ENCODE data around the gene TMC8. TPM values are rescaled to one million over a fixed set of nuclear protein-coding genes. Genes with fewer than 3 reads are reported as not detected.

TMC8 gene
- total and polyA plus RNA-seq, 2 experiments from 2014 or later, result 1.2 to 1.3 TPM

DNA sequence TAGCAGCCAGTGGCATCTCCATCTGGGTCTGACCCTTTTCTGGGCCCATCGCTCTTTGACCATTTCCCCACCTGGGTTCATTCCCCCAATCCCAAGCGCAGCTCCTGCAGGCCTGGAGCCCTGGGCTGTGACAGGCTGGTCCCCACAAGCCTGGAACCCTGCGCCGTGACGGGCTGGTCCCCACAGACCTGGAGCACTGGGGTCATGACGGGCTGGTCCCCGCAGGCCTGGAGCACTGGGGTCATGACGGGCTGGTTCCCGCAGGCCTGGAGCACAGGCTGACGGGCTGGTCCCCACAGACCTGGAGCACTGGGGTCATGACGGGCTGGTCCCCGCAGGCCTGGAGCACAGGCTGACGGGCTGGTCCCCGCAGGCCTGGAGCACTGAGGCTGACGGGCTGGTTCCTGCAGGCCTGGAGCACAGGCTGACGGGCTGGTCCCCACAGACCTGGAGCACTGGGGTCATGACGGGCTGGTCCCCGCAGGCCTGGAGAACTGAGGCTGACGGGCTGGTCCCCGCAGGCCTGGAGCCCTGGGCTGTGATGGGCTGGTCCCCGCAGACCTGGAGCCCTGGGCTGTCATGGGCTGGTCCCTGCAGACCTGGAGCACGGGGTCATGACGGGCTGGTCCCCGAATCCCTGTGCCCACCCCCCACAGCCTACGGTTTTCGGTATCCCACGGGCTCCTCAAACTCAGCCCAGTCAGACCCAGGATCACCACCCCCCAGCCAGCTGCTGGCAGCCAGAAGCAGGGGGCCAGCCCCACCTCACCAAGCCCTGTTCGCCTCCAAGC is 18.6 kb upstream of the TMC8 start (continued):
- no peak for TF ChIP-seq STAT1 (IDR thresholded peaks at IDR 0.05; ENCODE audit: unreplicated experiment)
- TF ChIP-seq EZH2phosphoT487 (IDR thresholded peaks at IDR 0.05; ENCODE audit: unreplicated experiment), result no peak
- no peak for TF ChIP-seq EZH2 (IDR thresholded peaks at IDR 0.05; ENCODE audit: low read depth, unreplicated experiment)
- TF ChIP-seq, protein P1, sequence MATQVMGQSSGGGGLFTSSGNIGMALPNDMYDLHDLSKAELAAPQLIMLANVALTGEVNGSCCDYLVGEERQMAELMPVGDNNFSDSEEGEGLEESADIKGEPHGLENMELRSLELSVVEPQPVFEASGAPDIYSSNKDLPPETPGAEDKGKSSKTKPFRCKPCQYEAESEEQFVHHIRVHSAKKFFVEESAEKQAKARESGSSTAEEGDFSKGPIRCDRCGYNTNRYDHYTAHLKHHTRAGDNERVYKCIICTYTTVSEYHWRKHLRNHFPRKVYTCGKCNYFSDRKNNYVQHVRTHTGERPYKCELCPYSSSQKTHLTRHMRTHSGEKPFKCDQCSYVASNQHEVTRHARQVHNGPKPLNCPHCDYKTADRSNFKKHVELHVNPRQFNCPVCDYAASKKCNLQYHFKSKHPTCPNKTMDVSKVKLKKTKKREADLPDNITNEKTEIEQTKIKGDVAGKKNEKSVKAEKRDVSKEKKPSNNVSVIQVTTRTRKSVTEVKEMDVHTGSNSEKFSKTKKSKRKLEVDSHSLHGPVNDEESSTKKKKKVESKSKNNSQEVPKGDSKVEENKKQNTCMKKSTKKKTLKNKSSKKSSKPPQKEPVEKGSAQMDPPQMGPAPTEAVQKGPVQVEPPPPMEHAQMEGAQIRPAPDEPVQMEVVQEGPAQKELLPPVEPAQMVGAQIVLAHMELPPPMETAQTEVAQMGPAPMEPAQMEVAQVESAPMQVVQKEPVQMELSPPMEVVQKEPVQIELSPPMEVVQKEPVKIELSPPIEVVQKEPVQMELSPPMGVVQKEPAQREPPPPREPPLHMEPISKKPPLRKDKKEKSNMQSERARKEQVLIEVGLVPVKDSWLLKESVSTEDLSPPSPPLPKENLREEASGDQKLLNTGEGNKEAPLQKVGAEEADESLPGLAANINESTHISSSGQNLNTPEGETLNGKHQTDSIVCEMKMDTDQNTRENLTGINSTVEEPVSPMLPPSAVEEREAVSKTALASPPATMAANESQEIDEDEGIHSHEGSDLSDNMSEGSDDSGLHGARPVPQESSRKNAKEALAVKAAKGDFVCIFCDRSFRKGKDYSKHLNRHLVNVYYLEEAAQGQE (IDR thresholded peaks at IDR 0.05; ENCODE audit: unreplicated experiment), result no peak

DNA sequence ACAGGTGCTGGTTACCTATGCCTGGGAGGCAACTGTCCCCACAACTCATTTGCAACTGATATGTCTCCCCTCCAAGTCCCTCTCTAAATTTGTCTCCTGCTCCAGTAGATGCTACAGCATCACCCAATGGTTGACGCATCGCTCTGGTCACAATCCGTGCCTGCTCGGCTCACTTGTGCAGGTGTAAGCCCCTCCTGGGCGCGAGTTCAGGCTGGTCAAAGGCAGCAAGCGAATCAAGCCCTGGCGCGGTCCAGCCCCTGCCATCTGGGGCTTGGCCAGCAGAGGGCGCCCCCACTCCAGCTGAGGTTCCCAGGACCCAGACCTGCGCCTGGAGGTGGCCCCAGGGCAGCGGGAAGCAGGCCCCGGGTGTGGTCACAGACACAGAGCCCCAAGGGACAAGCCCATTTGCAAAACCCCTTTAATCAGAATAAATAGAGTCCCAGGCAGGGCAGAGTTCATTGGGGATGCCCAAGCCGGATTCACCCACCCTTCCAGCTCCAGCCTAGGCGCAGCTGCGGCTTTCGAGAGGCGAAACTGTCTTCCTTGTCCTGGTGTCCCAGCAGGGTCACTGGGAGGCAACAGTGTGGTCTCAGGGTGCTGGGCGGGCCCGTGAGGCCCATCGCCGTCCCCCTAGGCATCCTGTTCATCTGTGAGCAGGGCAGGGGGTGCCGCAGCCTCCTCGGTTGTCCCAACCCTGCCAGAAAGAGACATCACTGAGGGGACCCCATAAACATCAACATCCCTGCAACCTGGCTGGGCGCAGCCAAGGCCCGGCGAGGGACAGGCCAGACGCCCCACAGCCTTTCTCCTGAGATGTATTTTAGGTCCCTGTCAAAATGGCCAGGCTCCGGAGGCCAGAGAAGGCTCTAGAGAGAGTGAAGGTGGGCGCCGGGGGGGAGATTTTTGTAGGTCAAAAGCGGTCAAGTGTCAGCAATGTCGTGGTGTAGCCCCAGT is 17.8 kb upstream of the TMC8 start:
- TF ChIP-seq EZH2phosphoT487 (IDR thresholded peaks at IDR 0.05; ENCODE audit: unreplicated experiment) (no peak), ZNF114 (CRISPR knock-in tag; IDR thresholded peaks at IDR 0.05) (no peak)
- TF ChIP-seq, protein P2, sequence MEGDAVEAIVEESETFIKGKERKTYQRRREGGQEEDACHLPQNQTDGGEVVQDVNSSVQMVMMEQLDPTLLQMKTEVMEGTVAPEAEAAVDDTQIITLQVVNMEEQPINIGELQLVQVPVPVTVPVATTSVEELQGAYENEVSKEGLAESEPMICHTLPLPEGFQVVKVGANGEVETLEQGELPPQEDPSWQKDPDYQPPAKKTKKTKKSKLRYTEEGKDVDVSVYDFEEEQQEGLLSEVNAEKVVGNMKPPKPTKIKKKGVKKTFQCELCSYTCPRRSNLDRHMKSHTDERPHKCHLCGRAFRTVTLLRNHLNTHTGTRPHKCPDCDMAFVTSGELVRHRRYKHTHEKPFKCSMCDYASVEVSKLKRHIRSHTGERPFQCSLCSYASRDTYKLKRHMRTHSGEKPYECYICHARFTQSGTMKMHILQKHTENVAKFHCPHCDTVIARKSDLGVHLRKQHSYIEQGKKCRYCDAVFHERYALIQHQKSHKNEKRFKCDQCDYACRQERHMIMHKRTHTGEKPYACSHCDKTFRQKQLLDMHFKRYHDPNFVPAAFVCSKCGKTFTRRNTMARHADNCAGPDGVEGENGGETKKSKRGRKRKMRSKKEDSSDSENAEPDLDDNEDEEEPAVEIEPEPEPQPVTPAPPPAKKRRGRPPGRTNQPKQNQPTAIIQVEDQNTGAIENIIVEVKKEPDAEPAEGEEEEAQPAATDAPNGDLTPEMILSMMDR (conservative IDR thresholded peaks at IDR 0.05; ENCODE audit: low read depth in 2 of 2), result peak; percentile 89 to 99
- Histone ChIP-seq H3K9me2 (ENCODE audit: insufficient read depth) (no peaks in the 10 kb centered on the region), H3K27ac (ENCODE audit: low read depth) (no peak overlapping the region), H3K4me1 (ENCODE audit: insufficient read depth) (no peaks in the 10 kb centered on the region), H3K79me2 (replicated peaks; ENCODE audit: insufficient read depth) (no peaks in the 10 kb centered on the region), H3K27me3 (ENCODE audit: insufficient read depth) (no peaks in the 10 kb centered on the region), H3K4me3 (no peak overlapping the region), H2AFZ (no peak overlapping the region), H4K20me1 (replicated peaks; ENCODE audit: insufficient read depth) (no peaks in the 10 kb centered on the region), H3K36me3 (ENCODE audit: insufficient read depth) (no peaks in the 10 kb centered on the region), H3F3A (replicated peaks; ENCODE audit: low read depth) (0 out of 2 replicates have a peak, but pooled peaks cover 3% of the 10 kb centered on the region), H3K4me2 (no peak overlapping the region)
- Mint-ChIP-seq H3K9me3 (no peaks in the 10 kb centered on the region; the same call in 2 of the 3 replicates), H3K4me1 (peaks cover 2% of the 10 kb centered on the region), H3K36me3 (ENCODE audit: low read depth) (peaks cover 19% of the 10 kb centered on the region), H3K4me3 (no peak overlapping the region), H3K27me3 (ENCODE audit: insufficient read depth, low read depth, poor library complexity) (peaks cover 19% of the 10 kb centered on the region), H3K27ac (peak overlapping the region; percentile 47)
- DNase-seq (ENCODE audit: low spot score) (peak; percentile 85), ATAC-seq (peak; percentile 85)

Data from GM23338 (cell line).